Measurements from ENCODE around the gene FSIP1.

Gene FSIP1

DNA sequence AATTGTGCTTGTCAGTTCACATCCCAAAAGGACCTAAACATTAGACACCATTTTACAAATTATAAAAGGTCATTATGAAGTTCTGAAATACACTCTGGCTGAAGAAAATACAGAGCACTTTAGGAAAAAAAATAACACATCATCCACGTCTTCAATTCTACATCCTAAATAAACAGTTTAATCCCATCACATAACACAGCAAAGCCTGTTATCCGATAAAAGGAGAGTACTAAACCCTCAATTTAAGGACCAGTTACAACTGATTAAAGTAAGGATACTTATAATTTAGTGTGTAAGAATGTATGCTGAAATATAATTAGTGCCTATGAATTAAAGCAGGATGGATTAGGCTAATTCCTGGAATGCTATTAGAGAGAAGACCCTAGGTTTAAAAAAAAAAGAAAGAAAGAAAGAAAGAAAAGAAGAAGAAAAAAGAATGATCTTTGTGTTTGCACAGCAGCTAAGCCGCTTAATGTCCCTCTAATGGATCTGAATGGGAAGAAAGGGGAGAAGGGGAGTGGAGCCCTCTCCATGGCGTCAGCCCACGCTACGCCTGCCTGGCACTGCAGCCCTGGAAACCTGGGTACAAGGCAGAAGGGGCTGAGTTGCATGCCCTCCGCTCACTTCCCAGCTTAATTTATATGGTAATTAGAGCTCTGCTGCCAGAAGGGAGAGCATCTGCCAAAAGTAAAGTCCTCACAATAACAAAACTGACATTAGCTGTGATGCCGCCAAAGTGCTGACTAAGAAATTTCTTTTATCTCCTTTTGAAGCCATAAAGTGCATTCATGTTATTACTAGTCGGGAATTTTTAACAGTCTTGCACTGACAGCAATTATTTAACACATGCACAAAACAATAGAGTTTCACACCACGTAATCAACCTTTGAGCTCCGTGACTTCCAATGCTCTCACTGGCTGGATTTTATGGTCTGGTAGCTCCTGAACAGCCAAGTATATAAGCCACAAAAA lies 90.0 kb downstream of the FSIP1 start:
- Histone ChIP-seq H4K8ac (ENCODE audit: low read length) (no peak overlapping the region), H4K91ac (ENCODE audit: low read length) (no peak overlapping the region), H3K9ac (ENCODE audit: low read length) (no peak overlapping the region), H2BK5ac (ENCODE audit: low read depth, low read length, poor library complexity, severe bottlenecking) (no peak overlapping the region), H3K23ac (ENCODE audit: low read length in 2 of 2) (no peak overlapping the region), H3K4ac (ENCODE audit: low read depth in 1 of 2, low read length in 2 of 2) (no peak overlapping the region), H2AK5ac (ENCODE audit: low read length, severe bottlenecking) (no peak overlapping the region), H3K79me1 (replicated peaks; ENCODE audit: low read length, poor library complexity, severe bottlenecking) (no peaks in the 10 kb centered on the region), H3K14ac (ENCODE audit: low read length in 2 of 2) (peak overlapping the region in 1 of 2 experiments; percentile 17), H2AFZ (ENCODE audit: low read depth, low read length) (no peak overlapping the region), H2BK120ac (ENCODE audit: low read depth, low read length) (no peak overlapping the region), H3K18ac (ENCODE audit: low read depth in 1 of 2, low read length in 2 of 2) (no peak overlapping the region), H3K27ac (ENCODE audit: low read length, poor library complexity, severe bottlenecking) (no peak overlapping the region), H2BK15ac (ENCODE audit: low read depth, poor library complexity, severe bottlenecking) (no peak overlapping the region), H3K4me2 (ENCODE audit: low read length, poor library complexity, severe bottlenecking) (no peak overlapping the region), H3K9me3 (ENCODE audit: control insufficient read depth, low read length) (no peaks in the 10 kb centered on the region), H3K4me3 (ENCODE audit: insufficient read depth in 1 of 2, low read depth in 1 of 2, low read length in 2 of 2) (no peak overlapping the region), H3K4me1 (ENCODE audit: control insufficient read depth, insufficient read depth, low read depth, low read length) (peaks cover 2% of the 10 kb centered on the region), H2BK12ac (ENCODE audit: low read length in 2 of 2) (no peak overlapping the region), H3K27me3 (ENCODE audit: control insufficient read depth in 1 of 2, insufficient read depth in 1 of 2, low read length in 2 of 2) (no peaks in the 10 kb centered on the region), H3K36me3 (ENCODE audit: control insufficient read depth in 1 of 2, insufficient read depth in 2 of 2, low read depth in 1 of 2, low read length in 2 of 2) (no peaks in the 10 kb centered on the region)
- WGBS: 69% methylated on average over 9 of the region's 11 CpGs
- DNase-seq: no peak

DNA sequence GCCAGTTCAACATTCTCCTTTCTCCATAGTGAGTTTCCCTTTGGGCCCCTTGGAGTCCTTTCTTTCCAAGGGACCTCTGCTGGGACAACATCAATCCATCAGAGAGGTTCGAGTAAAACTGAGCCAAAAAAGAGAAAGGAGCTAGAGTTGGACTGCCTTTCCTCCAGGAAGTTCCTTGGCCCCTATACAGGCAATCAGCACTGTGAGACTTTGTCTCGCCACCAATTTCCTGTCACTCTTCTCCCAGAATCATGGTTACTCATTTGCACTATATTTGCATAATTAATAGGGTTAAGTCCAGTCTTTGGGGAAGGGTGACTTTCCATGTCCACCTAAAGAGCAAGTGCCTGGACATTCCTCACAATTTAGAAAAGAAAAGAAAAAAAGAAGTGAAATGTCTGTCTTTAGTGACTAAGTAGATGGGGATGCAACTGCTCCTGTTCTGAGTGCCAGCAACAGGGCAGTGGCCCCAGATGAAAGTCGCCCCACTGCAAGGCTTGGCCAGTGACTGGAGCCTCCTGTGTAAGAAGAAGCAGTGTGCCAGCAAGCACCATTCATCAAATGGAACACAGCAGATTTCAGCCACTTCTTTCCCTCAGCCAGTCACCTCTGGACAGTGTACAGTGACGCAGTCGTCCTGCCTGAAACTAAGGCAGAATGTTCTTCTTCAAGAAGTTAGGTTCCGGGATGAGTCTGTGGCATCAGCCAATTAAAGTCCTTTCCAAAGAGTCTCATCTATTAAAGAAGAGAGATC lies 91.6 kb downstream of the FSIP1 start:
- H2BK15ac ChIP-seq (ENCODE audit: low read depth, poor library complexity, severe bottlenecking): no peak overlapping the region
- H3K9me3 ChIP-seq (ENCODE audit: control insufficient read depth, low read length): no peaks in the 10 kb centered on the region
- H4K8ac ChIP-seq (ENCODE audit: low read length): no peak overlapping the region
- no peak overlapping the region for H2AK5ac ChIP-seq (ENCODE audit: low read length, severe bottlenecking)
- H3K36me3 ChIP-seq (ENCODE audit: control insufficient read depth in 1 of 2, insufficient read depth in 2 of 2, low read depth in 1 of 2, low read length in 2 of 2): no peaks in the 10 kb centered on the region
- H3K27me3 ChIP-seq (ENCODE audit: control insufficient read depth in 1 of 2, insufficient read depth in 1 of 2, low read length in 2 of 2): no peaks in the 10 kb centered on the region
- H3K79me1 ChIP-seq (replicated peaks; ENCODE audit: low read length, poor library complexity, severe bottlenecking): no peaks in the 10 kb centered on the region
- no peak overlapping the region for H3K14ac ChIP-seq (ENCODE audit: low read length in 2 of 2)
- no peak overlapping the region for H2AFZ ChIP-seq (ENCODE audit: low read depth, low read length)
- H3K4me2 ChIP-seq (ENCODE audit: low read length, poor library complexity, severe bottlenecking): no peak overlapping the region
- H3K9ac ChIP-seq (ENCODE audit: low read length): no peak overlapping the region
- no peak overlapping the region for H3K23ac ChIP-seq (ENCODE audit: low read length in 2 of 2)
- H2BK5ac ChIP-seq (ENCODE audit: low read depth, low read length, poor library complexity, severe bottlenecking): no peak overlapping the region
- no peak overlapping the region for H2BK120ac ChIP-seq (ENCODE audit: low read depth, low read length)
- H2BK12ac ChIP-seq (ENCODE audit: low read length in 2 of 2): no peak overlapping the region
- H3K18ac ChIP-seq (ENCODE audit: low read depth in 1 of 2, low read length in 2 of 2): no peak overlapping the region
- no peak overlapping the region for H3K4ac ChIP-seq (ENCODE audit: low read depth in 1 of 2, low read length in 2 of 2)
- peak; percentile 34 for DNase-seq
- no peak overlapping the region for H4K91ac ChIP-seq (ENCODE audit: low read length)
- no peak overlapping the region for H3K4me3 ChIP-seq (ENCODE audit: insufficient read depth in 1 of 2, low read depth in 1 of 2, low read length in 2 of 2)
- H3K4me1 ChIP-seq (ENCODE audit: control insufficient read depth, insufficient read depth, low read depth, low read length): peaks cover 2% of the 10 kb centered on the region
- no peak overlapping the region for H3K27ac ChIP-seq (ENCODE audit: low read length, poor library complexity, severe bottlenecking)
- 70% methylated on average over 3 of the region's 6 CpGs for WGBS

DNA sequence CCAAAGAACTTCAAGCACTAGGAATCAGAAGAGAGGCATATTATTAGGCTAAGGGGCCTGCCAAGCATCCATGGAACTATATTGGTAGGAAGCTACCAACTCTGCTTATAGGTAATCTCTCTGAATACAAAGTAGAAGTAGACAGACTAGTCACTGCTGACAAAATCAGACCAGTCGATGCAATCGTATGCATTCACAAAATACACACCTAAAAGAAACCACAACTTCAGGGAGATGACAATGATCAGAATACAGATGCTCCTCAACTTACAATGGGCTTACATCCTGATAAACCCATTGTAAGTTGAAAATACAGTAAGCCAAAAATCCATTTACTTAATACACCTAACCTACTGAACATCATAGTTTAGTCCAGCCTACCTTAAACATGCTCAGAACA lies 94.7 kb downstream of the FSIP1 start:
- no peak overlapping the region for H2AK5ac ChIP-seq (ENCODE audit: low read length, severe bottlenecking)
- H3K4me3 ChIP-seq (ENCODE audit: insufficient read depth in 1 of 2, low read depth in 1 of 2, low read length in 2 of 2): no peak overlapping the region
- no peak overlapping the region for H4K8ac ChIP-seq (ENCODE audit: low read length)
- H2BK5ac ChIP-seq (ENCODE audit: low read depth, low read length, poor library complexity, severe bottlenecking): no peak overlapping the region
- H3K4me1 ChIP-seq (ENCODE audit: control insufficient read depth, insufficient read depth, low read depth, low read length): peaks cover 4% of the 10 kb centered on the region
- no peak overlapping the region for H2BK120ac ChIP-seq (ENCODE audit: low read depth, low read length)
- H3K9me3 ChIP-seq (ENCODE audit: control insufficient read depth, low read length): no peaks in the 10 kb centered on the region
- no peak overlapping the region for H3K27ac ChIP-seq (ENCODE audit: low read length, poor library complexity, severe bottlenecking)
- H4K91ac ChIP-seq (ENCODE audit: low read length): no peak overlapping the region
- DNase-seq: no peak
- H3K18ac ChIP-seq (ENCODE audit: low read depth in 1 of 2, low read length in 2 of 2): no peak overlapping the region
- no peaks in the 10 kb centered on the region for H3K36me3 ChIP-seq (ENCODE audit: control insufficient read depth in 1 of 2, insufficient read depth in 2 of 2, low read depth in 1 of 2, low read length in 2 of 2)
- WGBS: 95% methylated on average over 2 of the region's 2 CpGs
- H3K27me3 ChIP-seq (ENCODE audit: control insufficient read depth in 1 of 2, insufficient read depth in 1 of 2, low read length in 2 of 2): no peaks in the 10 kb centered on the region
- no peak overlapping the region for H3K14ac ChIP-seq (ENCODE audit: low read length in 2 of 2)
- H3K23ac ChIP-seq (ENCODE audit: low read length in 2 of 2): no peak overlapping the region
- H3K79me1 ChIP-seq (replicated peaks; ENCODE audit: low read length, poor library complexity, severe bottlenecking): no peaks in the 10 kb centered on the region
- H2BK12ac ChIP-seq (ENCODE audit: low read length in 2 of 2): no peak overlapping the region
- H3K4me2 ChIP-seq (ENCODE audit: low read length, poor library complexity, severe bottlenecking): no peak overlapping the region
- H3K4ac ChIP-seq (ENCODE audit: low read depth in 1 of 2, low read length in 2 of 2): no peak overlapping the region
- no peak overlapping the region for H3K9ac ChIP-seq (ENCODE audit: low read length)
- H2BK15ac ChIP-seq (ENCODE audit: low read depth, poor library complexity, severe bottlenecking): no peak overlapping the region
- no peak overlapping the region for H2AFZ ChIP-seq (ENCODE audit: low read depth, low read length)

DNA sequence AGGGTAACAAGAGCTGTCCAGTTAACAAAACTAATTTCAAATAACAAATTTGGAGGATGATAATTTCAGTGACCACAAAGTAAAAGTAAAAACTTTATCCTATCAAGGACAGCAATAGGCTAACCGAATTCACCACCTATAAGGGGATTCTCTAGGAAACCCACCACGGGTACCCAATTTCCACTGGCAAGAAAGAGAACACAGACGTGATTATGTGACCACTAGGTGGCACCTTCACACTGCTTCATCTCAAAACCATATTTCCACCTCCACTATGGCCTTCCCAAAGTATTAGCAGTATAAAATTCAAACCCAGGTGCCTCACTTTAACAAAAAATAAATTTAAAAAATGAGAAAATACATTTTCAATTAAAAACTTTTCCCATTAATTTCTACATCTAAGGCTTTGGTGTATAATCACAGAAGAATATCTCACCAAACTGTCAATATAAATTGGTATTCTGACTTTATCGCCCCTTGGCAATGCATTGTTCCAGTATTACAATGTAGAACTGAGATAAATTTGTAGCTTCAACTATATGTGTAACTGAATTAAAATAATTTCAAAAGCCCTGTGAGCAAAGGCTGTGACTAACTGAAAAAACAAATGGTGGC lies 96.5 kb downstream of the FSIP1 start:
- H2BK15ac ChIP-seq (ENCODE audit: low read depth, poor library complexity, severe bottlenecking): no peak overlapping the region
- H4K91ac ChIP-seq (ENCODE audit: low read length): no peak overlapping the region
- H3K23ac ChIP-seq (ENCODE audit: low read length in 2 of 2): no peak overlapping the region
- H4K8ac ChIP-seq (ENCODE audit: low read length): no peak overlapping the region
- no peak overlapping the region for H3K27ac ChIP-seq (ENCODE audit: low read length, poor library complexity, severe bottlenecking)
- no peak overlapping the region for H3K9ac ChIP-seq (ENCODE audit: low read length)
- no peaks in the 10 kb centered on the region for H3K27me3 ChIP-seq (ENCODE audit: control insufficient read depth in 1 of 2, insufficient read depth in 1 of 2, low read length in 2 of 2)
- no peak overlapping the region for H2BK120ac ChIP-seq (ENCODE audit: low read depth, low read length)
- peaks cover 3% of the 10 kb centered on the region for H3K4me1 ChIP-seq (ENCODE audit: control insufficient read depth, insufficient read depth, low read depth, low read length)
- H2AFZ ChIP-seq (ENCODE audit: low read depth, low read length): no peak overlapping the region
- 1% methylated on average over 3 of the region's 4 CpGs for WGBS
- H3K4ac ChIP-seq (ENCODE audit: low read depth in 1 of 2, low read length in 2 of 2): no peak overlapping the region
- no peaks in the 10 kb centered on the region for H3K36me3 ChIP-seq (ENCODE audit: control insufficient read depth in 1 of 2, insufficient read depth in 2 of 2, low read depth in 1 of 2, low read length in 2 of 2)
- no peak overlapping the region for H2AK5ac ChIP-seq (ENCODE audit: low read length, severe bottlenecking)
- DNase-seq: peak; percentile 62
- no peak overlapping the region for H3K14ac ChIP-seq (ENCODE audit: low read length in 2 of 2)
- no peak overlapping the region for H3K4me2 ChIP-seq (ENCODE audit: low read length, poor library complexity, severe bottlenecking)
- H3K79me1 ChIP-seq (replicated peaks; ENCODE audit: low read length, poor library complexity, severe bottlenecking): no peaks in the 10 kb centered on the region
- H2BK12ac ChIP-seq (ENCODE audit: low read length in 2 of 2): no peak overlapping the region
- H2BK5ac ChIP-seq (ENCODE audit: low read depth, low read length, poor library complexity, severe bottlenecking): no peak overlapping the region
- H3K4me3 ChIP-seq (ENCODE audit: insufficient read depth in 1 of 2, low read depth in 1 of 2, low read length in 2 of 2): no peak overlapping the region
- no peaks in the 10 kb centered on the region for H3K9me3 ChIP-seq (ENCODE audit: control insufficient read depth, low read length)
- no peak overlapping the region for H3K18ac ChIP-seq (ENCODE audit: low read depth in 1 of 2, low read length in 2 of 2)
